HG03520 (cell line): ENCODE data around the gene YY1.
"Not testable (repeated sequence)": the region's sequence is repeated elsewhere in the genome, so short reads cannot be mapped to it uniquely, and the experiment has no call there.

ENCODE experiments used
- ATAC-seq: cut with Tn5 transposase; IDR thresholded peaks from one replicate; pipeline ENCODE4 v1.9.1; 2021; ENCODE audit warnings: mild to moderate bottlenecking, moderate library complexity; ENCODE audit not compliant: unreplicated experiment

YY1 gene

GRCh38 chr14:100294213-100294962 is 55.4 kb downstream of the YY1 start:
- ATAC-seq = no peak

GRCh38 chr14:100294963-100295330 is 56.0 kb downstream of the YY1 start:
- ATAC-seq = no peak

DNA sequence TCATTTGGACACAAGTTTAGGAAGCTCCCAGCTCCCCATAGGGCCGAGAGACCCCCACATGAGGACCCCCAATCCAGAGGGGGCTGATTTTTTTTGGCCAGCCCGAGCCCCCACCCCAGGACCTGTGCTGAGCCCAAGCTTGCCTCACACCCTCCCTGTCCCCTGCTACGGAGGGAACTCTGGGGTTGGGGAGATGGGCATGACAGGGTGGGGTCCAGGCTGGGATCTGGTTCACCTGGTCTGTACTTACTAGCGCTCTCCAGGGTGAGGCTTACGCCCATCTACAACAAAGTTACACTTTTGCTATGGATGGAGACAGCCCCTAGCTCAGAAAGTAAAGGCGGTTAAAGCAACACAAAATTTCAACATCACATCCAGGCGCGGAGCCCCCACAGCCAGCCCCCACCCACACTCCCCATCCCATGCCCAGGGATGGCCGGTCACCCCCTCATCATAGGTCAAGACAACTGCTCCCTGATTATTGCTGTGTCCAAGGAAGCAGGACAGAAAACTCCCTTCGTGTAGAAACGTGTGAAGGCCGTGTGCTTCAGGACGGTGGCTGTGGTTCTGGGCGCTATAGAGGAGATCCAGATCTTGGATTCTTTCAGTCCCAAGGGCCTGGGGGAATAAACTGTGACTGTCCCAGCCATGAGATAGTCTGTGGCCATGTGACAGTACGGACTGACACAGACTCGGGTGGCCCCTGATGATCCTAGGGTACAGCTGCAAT is 56.6 kb downstream of the YY1 start:
- no peak for ATAC-seq

DNA sequence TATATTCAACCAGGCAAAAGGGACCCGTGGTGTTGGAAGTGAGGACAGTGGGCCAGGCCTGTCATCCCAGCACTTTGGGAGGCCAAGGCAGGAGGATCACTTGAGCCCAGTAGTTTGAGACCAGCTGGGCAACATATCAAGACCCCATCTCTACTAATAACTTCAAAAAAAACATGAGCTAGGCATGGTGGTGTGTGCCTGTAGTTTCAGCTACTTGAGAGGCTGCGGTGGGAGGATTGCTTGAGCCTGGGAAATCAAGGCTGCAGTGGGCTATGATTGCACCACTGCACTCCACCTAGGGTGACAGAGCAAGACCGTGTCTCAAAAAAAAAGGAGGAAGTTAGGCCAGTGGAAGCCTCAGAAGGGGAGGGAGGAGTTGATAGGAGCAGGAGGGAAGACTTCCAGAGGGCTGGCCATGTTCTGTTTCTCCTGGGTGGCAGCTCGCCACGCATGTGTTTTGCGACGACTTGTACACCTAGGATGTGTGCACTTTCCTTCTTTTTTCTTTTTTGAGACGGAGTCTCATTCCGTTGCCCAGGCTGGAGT is 57.2 kb downstream of the YY1 start:
- ATAC-seq = no peak

GRCh38 chr14:100296729-100297128 is 57.8 kb downstream of the YY1 start:
- not testable (repeated sequence) for ATAC-seq

- ATAC-seq = peak; percentile 82
Observed at GRCh38 chr14:100297320-100298300, 58.7 kb downstream of the YY1 start.

- ATAC-seq = no peak
Observed at GRCh38 chr14:100298551-100299237, 59.8 kb downstream of the YY1 start.

- ATAC-seq = no peak
Observed at GRCh38 chr14:100299238-100299560, 60.3 kb downstream of the YY1 start.

- no peak for ATAC-seq
Observed at GRCh38 chr14:100302616-100303015, 63.7 kb downstream of the YY1 start.

DNA sequence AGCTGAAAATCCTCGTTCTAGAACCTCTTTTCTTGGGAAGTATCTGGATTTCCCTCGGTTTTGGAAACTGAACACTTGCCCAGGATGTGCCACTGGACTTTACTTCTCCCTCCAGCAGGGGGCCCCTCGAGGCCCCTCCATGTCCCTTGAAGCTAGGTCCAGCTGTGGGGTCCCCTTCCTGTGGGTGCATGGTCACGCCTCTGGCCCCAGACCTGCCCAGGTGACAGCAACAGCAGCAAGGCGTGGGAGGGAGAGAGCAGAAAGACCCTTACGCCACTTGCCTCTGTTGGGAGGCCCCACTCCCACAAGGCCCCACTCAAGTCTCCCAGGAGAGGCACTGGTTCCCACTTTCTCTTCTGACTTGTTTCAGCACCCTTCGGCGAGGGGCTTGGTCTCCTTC is 64.2 kb downstream of the YY1 start:
- ATAC-seq = no peak

GRCh38 chr14:100303925-100304324 is 65.0 kb downstream of the YY1 start:
- ATAC-seq = no peak

- ATAC-seq = no peak
Observed at GRCh38 chr14:100304825-100305323, 65.9 kb downstream of the YY1 start.

- no peak for ATAC-seq
Observed at GRCh38 chr14:100305324-100306100, 66.6 kb downstream of the YY1 start.

DNA sequence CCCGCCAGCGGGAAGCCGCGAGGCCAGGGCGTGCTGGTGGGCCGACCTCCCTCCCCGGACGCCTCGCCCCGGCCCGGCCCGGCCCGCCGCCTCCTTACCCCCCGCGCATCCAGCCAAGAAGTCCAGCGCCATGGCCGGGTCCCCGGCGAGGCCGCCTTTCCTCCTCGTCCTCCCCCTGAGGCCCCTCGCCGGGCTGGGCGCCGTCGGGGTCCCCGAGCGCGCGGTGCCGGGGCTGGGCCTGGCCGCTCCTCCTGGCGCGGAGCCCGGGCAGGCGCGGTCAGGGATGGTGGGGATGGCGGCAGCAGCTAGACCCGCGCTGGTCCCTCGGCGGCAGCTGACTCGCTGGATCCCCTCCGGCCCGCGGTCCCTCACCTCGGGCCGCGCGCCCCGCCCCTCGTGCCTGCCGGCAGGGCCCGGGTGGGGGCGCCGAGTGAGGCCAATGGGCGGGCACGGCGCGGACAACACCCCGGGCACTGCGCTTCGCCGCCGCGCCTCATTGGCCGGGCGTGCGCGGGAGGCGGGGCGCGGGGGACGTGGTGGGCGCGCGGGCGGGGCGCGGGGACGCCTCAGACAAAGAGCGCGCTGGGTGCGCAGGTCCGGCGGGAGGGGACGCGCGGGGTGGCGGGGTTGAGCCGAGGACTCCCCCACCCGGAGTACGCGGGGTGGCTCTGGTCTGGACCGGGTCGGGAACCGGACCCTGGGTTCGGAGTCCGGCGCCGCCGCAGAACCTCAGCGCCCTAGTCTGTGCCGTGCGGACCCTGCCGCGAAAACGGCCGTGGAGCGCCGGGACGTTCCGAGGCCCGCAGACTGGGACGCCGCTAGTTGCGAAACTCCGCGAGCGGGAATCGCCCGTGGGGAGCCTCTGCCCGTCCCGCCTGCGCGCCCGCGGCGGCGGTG is 67.4 kb downstream of the YY1 start, which contains the start of gene SLC25A29:
SLC25A29 (minus strand) TSS at position 344 of the 897 bp plus-strand sequence; CDS start at position 132, 212 bp downstream.
- peak; percentile 81 for ATAC-seq

GRCh38 chr14:100306998-100307765 is 68.2 kb downstream of the YY1 start:
- no peak for ATAC-seq

DNA sequence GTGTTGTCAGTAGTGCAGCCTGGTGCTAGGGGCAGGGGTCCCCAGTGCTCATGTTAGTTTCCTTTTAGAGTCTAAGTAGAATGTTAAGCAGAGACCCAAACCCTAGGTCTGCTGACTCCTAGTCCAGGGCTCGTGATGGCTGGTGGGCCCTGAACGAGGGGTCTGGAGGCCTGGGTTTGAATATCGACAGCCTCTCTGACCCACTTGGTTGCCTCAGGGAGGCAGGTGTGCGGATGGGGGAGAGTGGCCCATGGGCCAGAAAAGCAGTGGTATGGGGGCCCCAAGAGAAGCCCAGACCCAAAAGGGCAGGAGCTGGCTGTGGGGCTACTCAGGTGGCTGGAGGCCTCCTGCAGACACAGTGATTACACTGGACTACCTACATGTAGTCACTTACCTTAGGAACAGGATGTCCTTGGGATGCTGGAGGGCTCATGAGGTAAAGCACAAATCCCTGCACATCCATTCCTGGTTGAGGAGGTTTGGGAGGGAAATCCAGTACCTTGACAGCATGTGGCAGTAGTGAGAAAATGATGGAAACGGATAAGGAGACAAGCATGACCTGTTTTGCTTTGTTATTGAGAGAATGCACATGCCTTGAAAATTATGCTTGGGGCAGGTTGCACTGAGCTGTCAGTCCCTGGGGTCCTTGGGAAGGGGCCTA is 69.0 kb downstream of the YY1 start:
- no peak for ATAC-seq

DNA sequence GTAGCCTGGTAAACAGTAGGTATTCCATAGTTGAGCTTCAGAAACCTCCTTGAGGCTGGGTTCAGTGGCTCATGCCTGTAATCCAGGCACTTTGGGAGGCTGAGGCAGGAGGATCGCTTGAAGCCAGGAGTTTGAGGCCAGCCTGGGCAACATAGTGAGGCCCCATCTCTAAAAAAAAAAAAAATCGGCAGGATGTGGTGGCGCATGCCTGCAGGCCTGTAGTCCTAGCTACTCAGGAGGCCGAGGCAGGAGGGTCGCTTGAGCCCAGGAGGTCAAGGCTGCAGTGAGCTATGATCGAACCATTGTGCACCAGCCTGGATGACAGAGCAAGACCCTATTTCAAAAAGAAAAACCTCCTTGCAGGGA is 69.5 kb downstream of the YY1 start:
- ATAC-seq = not testable (repeated sequence)
